ENCODE data around the gene DNAJA3.

Gene DNAJA3

GRCh38 chr16:4403133-4403949 is 22.3 kb upstream of the DNAJA3 start:
- no peak overlapping the region for H2AFZ ChIP-seq (ENCODE audit: low read depth, low read length, severe bottlenecking)
- no peaks in the 10 kb centered on the region for H3K9me2 ChIP-seq (replicated peaks; ENCODE audit: insufficient read depth, low read length)
- H3K4me2 ChIP-seq (ENCODE audit: low read depth, low read length, poor library complexity, severe bottlenecking), result no peak overlapping the region
- no peak overlapping the region for H3K9ac ChIP-seq (ENCODE audit: low read length)
- no peaks in the 10 kb centered on the region for H4K20me1 ChIP-seq (ENCODE audit: low read depth, low read length)
- no peak for TF ChIP-seq EZH2phosphoT487 (conservative IDR thresholded peaks at IDR 0.05; ENCODE audit: low read length)
- TF ChIP-seq CTCF (IDR thresholded peaks at IDR 0.05; ENCODE audit: insufficient read depth, low read length, poor library complexity, severe bottlenecking), result no peak
- no peaks in the 10 kb centered on the region for H3K79me2 ChIP-seq (ENCODE audit: insufficient read depth, low read length)
- no peaks in the 10 kb centered on the region for H3K36me3 ChIP-seq (ENCODE audit: low read length)
- no peaks in the 10 kb centered on the region for H3K9me3 ChIP-seq (ENCODE audit: insufficient read depth, low read length)
- H3K4me3 ChIP-seq (ENCODE audit: insufficient read depth, low read length, poor library complexity, severe bottlenecking), result no peak overlapping the region
- H3K27ac ChIP-seq (ENCODE audit: low read depth, low read length), result no peak overlapping the region
- H3F3A ChIP-seq (ENCODE audit: insufficient read depth), result no peaks in the 10 kb centered on the region
- no peaks in the 10 kb centered on the region for H3K27me3 ChIP-seq (ENCODE audit: low read length)

GRCh38 chr16:4404247-4404966 is 21.3 kb upstream of the DNAJA3 start:
- H3K9ac ChIP-seq (ENCODE audit: low read length), result no peak overlapping the region
- H3K27ac ChIP-seq (ENCODE audit: low read depth, low read length), result no peak overlapping the region
- no peaks in the 10 kb centered on the region for H3K36me3 ChIP-seq (ENCODE audit: low read length)
- H3K27me3 ChIP-seq (ENCODE audit: low read length), result no peaks in the 10 kb centered on the region
- no peak overlapping the region for H2AFZ ChIP-seq (ENCODE audit: low read depth, low read length, severe bottlenecking)
- H3K4me2 ChIP-seq (ENCODE audit: low read depth, low read length, poor library complexity, severe bottlenecking), result no peak overlapping the region
- TF ChIP-seq EZH2phosphoT487 (conservative IDR thresholded peaks at IDR 0.05; ENCODE audit: low read length) (no peak), CTCF (IDR thresholded peaks at IDR 0.05; ENCODE audit: insufficient read depth, low read length, poor library complexity, severe bottlenecking) (peak; percentile 81)
- H3K9me2 ChIP-seq (replicated peaks; ENCODE audit: insufficient read depth, low read length), result no peaks in the 10 kb centered on the region
- H3F3A ChIP-seq (ENCODE audit: insufficient read depth), result no peaks in the 10 kb centered on the region
- no peaks in the 10 kb centered on the region for H3K79me2 ChIP-seq (ENCODE audit: insufficient read depth, low read length)
- H4K20me1 ChIP-seq (ENCODE audit: low read depth, low read length), result no peaks in the 10 kb centered on the region
- H3K4me3 ChIP-seq (ENCODE audit: insufficient read depth, low read length, poor library complexity, severe bottlenecking), result no peak overlapping the region
- no peaks in the 10 kb centered on the region for H3K9me3 ChIP-seq (ENCODE audit: insufficient read depth, low read length)

- H3F3A ChIP-seq (ENCODE audit: insufficient read depth), result no peaks in the 10 kb centered on the region
- no peaks in the 10 kb centered on the region for H3K9me3 ChIP-seq (ENCODE audit: insufficient read depth, low read length)
- no peak overlapping the region for H3K27ac ChIP-seq (ENCODE audit: low read depth, low read length)
- no peaks in the 10 kb centered on the region for H3K27me3 ChIP-seq (ENCODE audit: low read length)
- no peaks in the 10 kb centered on the region for H3K36me3 ChIP-seq (ENCODE audit: low read length)
- no peak overlapping the region for H3K4me3 ChIP-seq (ENCODE audit: insufficient read depth, low read length, poor library complexity, severe bottlenecking)
- H3K9ac ChIP-seq (ENCODE audit: low read length), result no peak overlapping the region
- no peak for TF ChIP-seq CTCF (IDR thresholded peaks at IDR 0.05; ENCODE audit: insufficient read depth, low read length, poor library complexity, severe bottlenecking)
- TF ChIP-seq EZH2phosphoT487 (conservative IDR thresholded peaks at IDR 0.05; ENCODE audit: low read length), result no peak
- no peak overlapping the region for H3K4me2 ChIP-seq (ENCODE audit: low read depth, low read length, poor library complexity, severe bottlenecking)
- H3K79me2 ChIP-seq (ENCODE audit: insufficient read depth, low read length), result no peaks in the 10 kb centered on the region
- no peaks in the 10 kb centered on the region for H4K20me1 ChIP-seq (ENCODE audit: low read depth, low read length)
- H2AFZ ChIP-seq (ENCODE audit: low read depth, low read length, severe bottlenecking), result no peak overlapping the region
- no peaks in the 10 kb centered on the region for H3K9me2 ChIP-seq (replicated peaks; ENCODE audit: insufficient read depth, low read length)
Measured at GRCh38 chr16:4404967-4405696, 20.5 kb upstream of the DNAJA3 start.
